Pons (tissue), 1 donor: ENCODE measurements around the gene DAB2IP.
A peak's percentile ranks its signal among the peaks of the same experiment; 100 is the strongest.

Experiments
- DNase-seq: peaks from one replicate; pipeline ENCODE4 v3.0.0-alpha.2; 2016; ENCODE audit warnings: low spot score

Gene DAB2IP

GRCh38 chr9:121703014-121703734 lies 51.7 kb downstream of the DAB2IP start:
- no peak for DNase-seq

DNA sequence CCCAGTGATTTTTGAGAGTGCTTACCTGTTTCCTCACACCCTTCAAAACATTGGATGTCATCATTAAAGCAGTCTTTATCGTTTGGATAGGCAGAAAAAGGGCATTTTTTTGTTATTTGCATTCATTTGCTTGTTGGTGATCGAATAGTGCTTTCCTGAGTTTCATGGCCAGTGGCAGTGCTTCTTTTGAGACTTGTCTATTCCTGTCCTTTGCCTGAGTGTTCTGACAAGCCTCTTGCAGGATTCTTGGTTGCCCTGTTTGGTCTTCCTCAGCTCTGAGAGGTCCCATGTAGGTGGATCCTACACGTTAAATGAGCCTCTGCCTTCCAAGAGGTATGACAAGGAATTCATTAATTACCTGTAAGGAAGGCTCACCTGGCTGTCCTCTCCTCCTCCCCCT lies 52.8 kb downstream of the DAB2IP start:
- DNase-seq = no peak

DNA sequence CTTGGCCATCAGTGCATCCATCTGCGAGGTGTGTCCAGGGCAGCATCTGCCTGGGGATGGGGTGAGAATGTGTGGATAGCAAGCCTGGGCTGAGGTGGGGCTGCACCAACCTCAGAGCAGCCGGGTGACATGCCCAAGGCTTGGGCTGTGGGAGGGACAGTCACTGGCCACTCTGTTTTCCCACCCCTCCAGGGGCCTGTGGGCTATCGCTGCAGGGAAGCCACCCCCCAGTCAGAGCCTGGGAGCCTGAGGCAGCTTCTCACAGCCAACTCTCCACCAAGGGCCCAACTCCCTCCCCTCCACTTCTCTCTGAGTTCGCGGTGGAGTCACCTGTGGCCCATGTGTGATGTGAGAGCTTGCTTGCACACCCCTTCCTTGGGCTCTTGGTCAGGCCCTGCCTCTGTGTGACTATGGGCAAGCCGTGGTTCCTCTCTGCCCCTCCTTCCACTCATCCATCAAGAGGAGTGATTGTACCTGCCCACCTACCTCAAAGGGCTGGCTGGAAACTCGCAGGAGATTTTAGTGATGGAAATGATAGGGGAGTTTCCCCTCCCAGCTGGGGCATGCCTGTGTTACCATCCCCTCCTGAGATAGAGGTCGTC lies 54.8 kb downstream of the DAB2IP start:
- DNase-seq = no peak

DNA sequence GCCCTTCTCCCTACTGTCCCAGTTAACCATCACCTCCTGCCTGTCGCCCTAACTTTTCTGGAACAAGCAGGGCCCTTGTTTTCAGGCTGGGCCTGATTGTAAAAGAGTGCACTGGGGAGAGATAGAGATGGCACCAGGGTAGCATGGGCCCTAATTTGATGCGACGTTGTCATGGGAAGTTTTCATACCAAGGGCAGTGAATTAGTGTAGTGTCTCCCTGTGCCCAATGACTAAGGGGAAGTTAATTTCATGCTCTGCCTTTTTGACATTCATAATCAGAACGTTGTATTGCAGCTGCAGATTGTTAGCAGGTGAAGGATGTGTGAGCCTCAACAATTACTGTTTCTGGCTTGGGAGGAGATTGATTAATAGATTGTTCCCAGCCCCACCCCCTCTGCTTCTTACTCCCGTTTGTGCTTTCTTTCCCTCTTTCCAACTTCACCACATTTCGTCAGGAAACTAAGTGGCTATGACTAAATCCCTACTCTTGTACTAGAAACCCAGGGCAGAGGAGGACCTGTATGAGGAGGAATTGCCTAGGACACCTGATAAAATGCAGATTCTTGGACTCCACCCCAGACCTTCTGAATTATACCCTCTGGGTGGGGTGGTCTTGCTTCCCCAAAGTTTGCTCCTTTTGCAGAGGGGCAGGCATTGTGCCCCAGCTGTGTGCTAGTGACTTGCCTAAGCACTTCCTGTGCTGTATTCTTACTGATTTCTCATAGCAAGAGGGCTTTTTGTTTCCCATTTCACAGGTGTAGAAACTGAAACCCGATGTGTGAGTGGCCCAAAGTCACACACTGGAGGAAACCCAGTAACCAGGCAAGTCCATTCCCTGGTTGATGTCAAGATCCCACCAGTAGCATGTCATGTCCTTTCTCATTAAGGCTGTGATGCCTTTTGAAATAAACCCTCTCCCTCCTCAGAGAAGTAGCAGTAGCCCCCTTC lies 56.3 kb downstream of the DAB2IP start:
- no peak for DNase-seq

DNA sequence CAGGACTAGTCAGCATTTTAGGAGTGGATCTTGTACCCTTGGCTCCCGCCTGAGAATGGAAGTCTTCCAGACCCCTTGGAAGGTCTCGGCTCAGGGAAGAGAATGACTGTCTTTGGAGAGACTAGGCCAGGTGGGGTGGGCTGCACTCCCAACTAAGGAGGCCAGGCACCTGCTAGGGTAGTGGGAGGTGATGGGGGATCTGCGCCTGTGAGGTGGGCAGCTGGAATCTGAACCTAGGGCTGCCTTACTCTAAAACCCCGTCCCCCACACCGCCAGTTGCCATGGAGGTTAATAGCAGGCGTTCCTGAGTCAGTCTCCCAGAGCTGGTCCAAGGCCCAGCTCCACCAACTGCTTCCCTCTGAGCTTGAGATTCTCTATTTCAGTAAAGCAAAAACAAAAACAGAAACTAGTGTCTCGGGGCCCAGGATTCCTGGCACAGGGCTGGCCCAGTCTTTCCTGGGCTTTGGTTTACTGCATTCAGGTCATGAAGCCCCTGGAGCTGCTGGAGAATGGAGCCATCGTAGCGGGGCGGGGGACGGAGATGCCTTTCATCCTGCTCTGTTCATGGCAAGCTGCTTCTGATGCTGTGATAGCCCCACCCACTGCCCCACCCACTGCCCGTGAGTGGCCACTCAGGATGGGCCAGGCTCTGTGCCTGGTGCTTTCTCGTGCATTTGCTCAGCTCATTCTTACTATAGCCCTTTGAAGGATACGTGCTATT lies 57.5 kb downstream of the DAB2IP start:
- DNase-seq = peak; percentile 26

DNA sequence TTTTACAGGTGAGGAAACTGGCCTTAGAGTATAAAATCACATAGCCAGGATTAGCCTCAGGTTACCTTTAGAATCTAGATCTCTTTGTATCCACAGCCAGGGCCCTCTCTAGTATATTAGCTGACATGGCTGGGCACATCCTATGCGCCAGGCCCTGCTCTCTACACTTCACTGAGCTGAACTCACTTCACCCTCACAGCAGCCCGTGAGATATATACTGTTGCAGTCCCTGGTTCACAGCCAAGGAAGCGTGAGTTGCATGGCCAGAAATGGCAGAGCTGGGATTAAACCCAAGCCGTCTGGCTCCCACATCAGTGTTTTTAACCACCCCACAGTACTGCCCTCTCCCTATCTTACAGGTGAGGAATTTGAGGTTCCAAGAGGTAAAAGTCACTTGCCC lies 58.4 kb downstream of the DAB2IP start:
- no peak for DNase-seq

DNA sequence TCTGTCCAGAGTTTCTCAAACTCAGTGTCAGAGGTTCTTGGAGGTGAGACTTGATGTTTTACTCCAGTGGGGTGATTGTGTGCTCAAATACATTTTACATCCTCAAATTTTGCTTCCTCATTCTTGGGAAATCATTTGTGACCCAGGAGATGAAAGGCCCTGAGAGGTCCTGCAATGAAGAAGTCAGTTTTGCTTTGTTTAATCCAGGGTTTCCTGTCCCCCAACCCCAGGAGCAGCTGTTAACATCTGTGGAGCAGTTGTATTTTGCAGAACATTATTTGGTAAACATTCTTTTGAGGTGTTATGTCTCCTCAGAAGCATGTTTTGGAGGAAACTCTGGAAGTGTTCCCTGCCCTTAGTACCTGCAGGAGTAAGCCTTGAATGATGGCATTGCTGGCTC lies 59.8 kb downstream of the DAB2IP start:
- DNase-seq = no peak

- no peak for DNase-seq
Measured at GRCh38 chr9:121711797-121712196, 60.4 kb downstream of the DAB2IP start.

GRCh38 chr9:121713400-121714070 lies 62.1 kb downstream of the DAB2IP start:
- no peak for DNase-seq

DNA sequence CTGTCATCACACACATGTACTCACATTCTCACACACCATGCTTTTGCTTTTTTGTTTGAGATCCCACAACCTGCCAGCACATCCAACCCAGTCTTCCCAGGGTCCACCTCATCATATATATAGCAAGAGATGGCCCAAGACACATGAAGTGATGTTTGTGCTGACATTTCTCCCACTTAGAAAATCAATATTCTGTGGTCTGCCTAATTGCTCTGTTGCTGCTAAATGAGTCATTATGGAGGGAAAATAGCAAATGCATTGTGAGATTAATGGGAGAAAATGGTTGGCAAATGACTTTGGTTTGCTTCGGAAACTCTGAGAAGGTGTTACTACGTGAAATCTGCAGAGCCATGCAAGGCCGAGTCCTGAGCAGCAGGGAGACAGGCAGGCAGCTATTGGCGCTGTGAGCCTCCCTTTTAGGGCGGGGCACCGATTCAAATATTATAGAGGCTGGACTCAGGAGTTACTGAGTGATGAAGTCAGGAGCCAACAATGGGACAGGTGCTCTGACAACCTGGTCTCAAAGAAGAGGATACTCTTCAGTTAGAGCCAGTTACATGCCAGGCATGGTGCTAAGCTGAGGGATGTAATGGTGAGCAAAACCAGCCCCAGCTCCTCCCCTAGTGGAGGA lies 62.8 kb downstream of the DAB2IP start:
- DNase-seq = no peak

DNA sequence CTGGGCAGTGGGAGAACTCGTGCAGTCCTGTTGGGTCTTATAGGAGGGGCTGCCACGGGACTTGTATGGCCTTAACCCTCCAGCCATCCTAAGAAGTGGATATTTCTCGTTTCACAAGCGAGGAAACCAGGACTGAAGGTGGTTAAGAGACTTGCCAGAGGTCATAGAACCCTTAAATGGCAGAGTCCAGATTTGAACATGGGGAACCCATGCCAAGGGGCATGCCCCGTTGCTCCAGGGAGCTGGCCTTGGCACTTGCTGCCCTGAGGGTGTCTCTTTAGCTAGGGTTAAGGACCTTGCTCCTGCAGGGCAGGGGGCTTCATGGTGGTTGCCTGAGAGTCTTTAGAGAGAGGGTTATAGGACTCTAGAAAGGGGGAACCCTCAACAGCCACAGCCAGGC lies 63.4 kb downstream of the DAB2IP start:
- DNase-seq = no peak

DNA sequence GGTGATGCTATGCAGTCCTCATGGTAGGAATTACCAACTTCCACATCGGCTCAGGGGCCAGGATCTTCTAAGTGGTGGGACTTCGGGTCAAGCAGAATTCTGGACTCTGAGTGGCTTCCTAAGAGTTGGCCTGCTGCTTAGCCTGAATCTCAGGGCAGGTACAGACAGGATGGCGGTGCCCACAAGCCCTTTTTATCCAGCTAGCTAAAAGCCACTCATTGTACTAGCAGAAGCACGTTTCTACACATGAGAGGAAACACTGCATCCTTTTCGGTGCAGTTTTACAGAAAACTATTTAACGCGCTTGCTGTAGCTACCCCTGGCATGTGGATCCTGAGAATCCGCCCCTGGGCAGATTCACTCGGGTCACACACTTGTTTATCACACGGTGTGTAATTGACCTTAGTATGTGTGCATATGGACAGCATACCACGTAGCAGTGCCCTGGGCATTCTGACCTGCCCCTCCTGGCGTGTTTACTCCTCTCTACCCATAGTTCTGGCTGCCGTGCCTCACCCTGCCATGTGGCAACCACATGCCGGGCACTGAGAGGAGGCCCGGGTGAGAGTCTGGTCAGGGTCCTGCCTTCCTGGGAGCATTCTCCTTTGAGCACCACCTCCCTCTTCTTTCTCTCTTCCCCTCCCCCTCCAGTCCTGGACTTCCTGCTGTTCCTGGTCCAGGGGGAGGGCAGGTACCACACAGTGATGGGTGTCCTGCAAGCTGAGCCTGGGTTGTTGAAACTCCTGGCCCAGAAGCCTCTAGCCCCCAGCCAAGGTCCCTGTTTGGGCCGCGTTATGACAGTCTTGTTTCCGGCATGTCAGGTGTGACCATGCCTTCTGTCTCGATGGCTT lies 65.9 kb downstream of the DAB2IP start:
- DNase-seq = no peak

DNA sequence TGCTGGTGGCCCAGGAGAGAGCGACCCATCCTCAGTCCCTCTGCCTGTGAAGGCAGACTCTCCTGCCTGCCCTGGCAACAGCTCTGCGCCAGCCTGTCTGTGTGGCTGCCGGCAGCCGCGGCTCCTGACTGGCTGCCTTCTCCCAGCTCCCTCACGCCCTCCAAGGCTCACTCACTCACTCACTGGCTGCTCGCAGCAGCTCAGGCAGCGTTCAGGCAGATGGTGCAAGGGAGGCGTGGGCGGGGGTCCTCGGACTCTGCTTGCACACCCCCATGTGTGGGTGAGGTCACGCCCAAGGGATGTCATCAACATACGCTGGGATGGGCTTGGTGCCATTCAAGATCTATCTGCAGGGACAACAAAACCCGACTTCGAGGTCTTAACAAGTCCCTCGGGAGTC lies 66.7 kb downstream of the DAB2IP start:
- DNase-seq = peak; percentile 42

GRCh38 chr9:121718501-121718900 lies 67.1 kb downstream of the DAB2IP start:
- DNase-seq = no peak

DNA sequence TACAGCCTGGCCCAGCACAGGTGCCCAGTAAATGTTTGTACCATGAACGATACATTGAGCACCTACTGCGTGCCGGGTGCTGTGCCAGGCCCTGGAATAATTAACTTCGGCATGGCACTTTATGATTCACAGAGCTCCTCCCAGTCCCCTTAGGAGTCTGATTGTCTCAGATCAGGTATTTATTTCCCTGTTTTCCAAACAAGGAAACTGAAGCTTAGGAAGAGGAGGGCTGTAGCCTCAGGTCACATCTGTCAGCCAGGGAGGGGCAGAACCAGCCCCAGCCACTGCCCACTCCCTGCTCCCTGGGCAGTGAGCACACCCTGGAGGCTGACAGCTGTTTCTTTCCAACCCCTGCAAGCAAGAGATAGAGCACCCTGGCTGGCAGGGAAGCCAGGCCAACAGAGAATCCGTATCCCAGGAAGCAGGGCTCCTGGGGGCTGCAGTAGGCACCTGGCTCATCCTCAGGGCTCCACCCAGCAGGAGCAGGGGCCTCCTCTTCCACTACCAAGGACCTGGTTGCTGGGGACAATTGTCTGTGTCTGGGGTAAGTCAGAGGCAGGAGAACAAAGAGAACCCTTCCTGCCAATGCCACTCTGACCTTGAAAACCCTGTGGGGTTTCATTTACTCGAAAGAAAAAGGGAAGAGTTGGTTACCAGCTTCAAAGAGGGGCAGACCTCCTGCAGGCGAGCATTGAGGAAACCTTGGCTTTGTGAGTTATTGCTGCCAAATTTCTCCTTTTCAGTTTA lies 69.0 kb downstream of the DAB2IP start:
- DNase-seq = no peak

- no peak for DNase-seq
Measured at GRCh38 chr9:121721058-121721350, 69.6 kb downstream of the DAB2IP start.

DNA sequence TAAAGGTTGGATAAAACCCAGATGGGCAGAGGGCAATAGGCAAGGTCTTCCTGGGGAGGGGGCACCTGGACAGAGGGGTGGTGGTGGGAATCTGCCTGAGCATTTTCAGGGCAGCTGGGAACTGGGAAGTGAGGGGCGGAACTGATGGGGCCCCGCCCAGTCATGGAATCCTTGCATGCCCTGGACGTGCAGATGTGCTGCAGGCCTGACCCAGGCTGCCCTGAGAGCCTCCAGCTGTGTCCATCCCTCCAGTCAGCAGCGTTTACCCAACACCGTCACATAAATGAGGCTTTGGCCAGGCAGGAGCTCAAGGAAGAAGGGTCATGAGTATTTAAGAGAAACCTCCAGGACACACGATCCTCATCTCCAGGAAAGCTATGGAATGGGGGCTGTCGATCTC lies 70.3 kb downstream of the DAB2IP start:
- DNase-seq = no peak

GRCh38 chr9:121725008-121725775 lies 73.8 kb downstream of the DAB2IP start:
- peak; percentile 54 for DNase-seq
